GM23248 (cell line): ENCODE measurements around the gene CD70.

Experiments used
- EZH2 ChIP-seq: fragments of 200-600 bp; sonication (generic); IDR thresholded peaks from 2 replicates; pipeline ENCODE4 v1.6.1; 2018; ENCODE audit warnings: antibody characterized with exemption, mild to moderate bottlenecking; ENCODE audit not compliant: insufficient read depth, poor library complexity, severe bottlenecking
- EZH2phosphoT487 ChIP-seq: fragments of 200-600 bp; sonication (generic); IDR thresholded peaks from 2 replicates; pipeline ENCODE4 v1.6.1; 2018; ENCODE audit warnings: antibody characterized with exemption, moderate library complexity, mild to moderate bottlenecking, low read depth; ENCODE audit not compliant: insufficient read depth

GRCh38 chr19:6540918-6541689 is 49.8 kb downstream of the CD70 start:
- TF ChIP-seq EZH2 (no peak), EZH2phosphoT487 (no peak)
